ENCODE data around the gene MTFMT. TPM values are rescaled to one million over a fixed set of nuclear protein-coding genes. Genes with fewer than 3 reads are reported as not detected.

MTFMT gene
- total and polyA plus RNA-seq, 2 of the 13 experiments (the other 11 are each of a cell fraction or from before 2014, with no cell fraction given) = 9.9 to 23.2 TPM

DNA sequence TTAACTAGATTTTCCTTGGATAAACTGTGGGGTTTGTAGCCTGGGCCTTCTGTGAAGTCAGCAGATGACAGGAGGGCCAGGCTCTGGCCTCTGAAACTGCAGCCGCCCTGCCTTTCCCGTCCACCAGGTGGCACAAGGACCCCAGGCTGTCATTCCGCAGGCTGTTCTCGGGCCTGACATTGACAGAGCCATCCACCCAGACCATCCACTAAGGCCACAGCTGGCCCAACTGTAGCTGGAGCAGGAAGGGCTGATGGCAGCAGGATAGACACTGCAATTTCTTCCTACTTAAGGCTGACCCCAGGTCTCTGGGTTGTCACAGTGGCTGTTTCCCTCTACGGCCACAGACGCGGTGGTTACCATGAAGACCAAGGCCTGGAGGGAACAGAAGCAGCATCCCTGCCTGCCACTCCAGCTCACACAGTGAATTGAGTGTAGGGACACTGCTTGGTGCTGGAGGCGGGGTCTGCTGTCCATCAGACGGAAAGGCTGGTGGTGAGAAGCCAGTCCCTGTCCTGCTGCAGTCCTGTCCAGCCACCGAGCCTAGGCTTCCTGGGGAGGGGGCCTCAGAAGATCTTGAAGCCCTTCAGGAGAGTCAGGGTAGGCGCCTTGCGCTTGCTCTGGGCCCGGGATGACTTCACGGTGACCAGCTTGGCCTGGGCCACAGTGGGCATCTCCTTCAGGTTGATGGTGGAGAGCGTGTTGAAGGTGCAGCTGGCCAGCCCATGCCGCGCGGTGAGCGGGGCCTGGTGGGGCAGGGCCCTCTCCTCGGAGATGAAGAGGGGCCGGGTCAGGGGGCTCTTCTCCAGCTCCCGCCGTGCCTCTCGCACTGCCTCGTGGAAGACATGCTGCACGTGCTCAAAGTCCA, 25.1 kb upstream of the MTFMT start (continued):
- TF ChIP-seq ZNF33A (CRISPR knock-in tag; IDR thresholded peaks at IDR 0.05; ENCODE audit: borderline replicate concordance) (no peak), TCF7 (IDR thresholded peaks at IDR 0.05; ENCODE audit: low read depth) (no peak), KAT8 (CRISPR knock-in tag; IDR thresholded peaks at IDR 0.05) (no peak), GZF1 (CRISPR knock-in tag; IDR thresholded peaks at IDR 0.05) (no peak), ZHX1 (CRISPR knock-in tag; IDR thresholded peaks at IDR 0.05; ENCODE audit: low read depth) (no peak), HES4 (CRISPR knock-in tag; IDR thresholded peaks at IDR 0.05; ENCODE audit: borderline replicate concordance) (no peak), HNF4G (IDR thresholded peaks at IDR 0.05; ENCODE audit: borderline replicate concordance, low read depth, low read length) (no peak), HNF4G (CRISPR knock-in tag; IDR thresholded peaks at IDR 0.05; ENCODE audit: borderline replicate concordance, low read depth) (no peak), ZNF207 (IDR thresholded peaks at IDR 0.05; ENCODE audit: borderline replicate concordance) (no peak), REXO4 (CRISPR knock-in tag; IDR thresholded peaks at IDR 0.05; ENCODE audit: borderline replicate concordance) (no peak), ZNF441 (CRISPR knock-in tag; IDR thresholded peaks at IDR 0.05; ENCODE audit: borderline replicate concordance) (no peak), ZBTB8A (CRISPR knock-in tag; IDR thresholded peaks at IDR 0.05; ENCODE audit: borderline replicate concordance, low read depth) (no peak), SMYD3 (CRISPR knock-in tag; IDR thresholded peaks at IDR 0.05) (no peak), ZNF615 (CRISPR knock-in tag; IDR thresholded peaks at IDR 0.05; ENCODE audit: borderline replicate concordance) (no peak), SP2 (CRISPR knock-in tag; IDR thresholded peaks at IDR 0.05) (no peak), NCOA2 (CRISPR knock-in tag; IDR thresholded peaks at IDR 0.05) (peak; percentile 52; the same call in 1 of the 2 replicates), REPIN1 (CRISPR knock-in tag; IDR thresholded peaks at IDR 0.05; ENCODE audit: borderline replicate concordance, low read depth) (no peak; the same call in 1 of the 2 replicates), NFE2L2 (IDR thresholded peaks at IDR 0.05; ENCODE audit: low read length) (no peak), TBX3 (IDR thresholded peaks at IDR 0.05; ENCODE audit: borderline replicate concordance) (no peak), HHEX (CRISPR knock-in tag; IDR thresholded peaks at IDR 0.05) (no peak), ZNF331 (CRISPR knock-in tag; IDR thresholded peaks at IDR 0.05) (peak; percentile 69; the same call in 1 of the 2 replicates), ARNT (IDR thresholded peaks at IDR 0.05) (no peak), MATR3 (CRISPR knock-in tag; IDR thresholded peaks at IDR 0.05) (no peak), DBP (CRISPR knock-in tag; IDR thresholded peaks at IDR 0.05; ENCODE audit: not compliant biosample characterization) (no peak)
- TF ChIP-seq, protein P1, sequence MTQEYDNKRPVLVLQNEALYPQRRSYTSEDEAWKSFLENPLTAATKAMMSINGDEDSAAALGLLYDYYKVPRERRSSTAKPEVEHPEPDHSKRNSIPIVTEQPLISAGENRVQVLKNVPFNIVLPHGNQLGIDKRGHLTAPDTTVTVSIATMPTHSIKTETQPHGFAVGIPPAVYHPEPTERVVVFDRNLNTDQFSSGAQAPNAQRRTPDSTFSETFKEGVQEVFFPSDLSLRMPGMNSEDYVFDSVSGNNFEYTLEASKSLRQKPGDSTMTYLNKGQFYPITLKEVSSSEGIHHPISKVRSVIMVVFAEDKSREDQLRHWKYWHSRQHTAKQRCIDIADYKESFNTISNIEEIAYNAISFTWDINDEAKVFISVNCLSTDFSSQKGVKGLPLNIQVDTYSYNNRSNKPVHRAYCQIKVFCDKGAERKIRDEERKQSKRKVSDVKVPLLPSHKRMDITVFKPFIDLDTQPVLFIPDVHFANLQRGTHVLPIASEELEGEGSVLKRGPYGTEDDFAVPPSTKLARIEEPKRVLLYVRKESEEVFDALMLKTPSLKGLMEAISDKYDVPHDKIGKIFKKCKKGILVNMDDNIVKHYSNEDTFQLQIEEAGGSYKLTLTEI (CRISPR knock-in tag; conservative IDR thresholded peaks at IDR 0.05) = no peak
- TF ChIP-seq, protein P2, sequence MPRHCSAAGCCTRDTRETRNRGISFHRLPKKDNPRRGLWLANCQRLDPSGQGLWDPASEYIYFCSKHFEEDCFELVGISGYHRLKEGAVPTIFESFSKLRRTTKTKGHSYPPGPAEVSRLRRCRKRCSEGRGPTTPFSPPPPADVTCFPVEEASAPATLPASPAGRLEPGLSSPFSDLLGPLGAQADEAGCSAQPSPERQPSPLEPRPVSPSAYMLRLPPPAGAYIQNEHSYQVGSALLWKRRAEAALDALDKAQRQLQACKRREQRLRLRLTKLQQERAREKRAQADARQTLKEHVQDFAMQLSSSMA (CRISPR knock-in tag; IDR thresholded peaks at IDR 0.05) = no peak
